Gastrocnemius medialis (tissue), 4 donors: Measurements from ENCODE around the gene LIN7C.

Experiments
- POLR2A ChIP-seq, 2 donors: fragments of 450-650 bp; IDR thresholded peaks; one replicate each; pipeline ENCODE4 v1.6.1; 2017; ENCODE audit warnings: antibody characterized with exemption in 2 of 2, mild to moderate bottlenecking in 2 of 2, moderate library complexity in 2 of 2
- TF ChIP-seq, protein P1 (sequence below), 5 experiments: fragments of 450-650 bp in 3 of 5; fragments of 200-600 bp in 2 of 5; sonication (generic) in 2 of 5; IDR thresholded peaks in 4 of 5; conservative IDR thresholded peaks in 1 of 5; 1 replicate in 4 of 5; 2 replicates in 1 of 5; pipeline ENCODE4 v1.5.1; 2016 to 2019; ENCODE audit warnings: antibody characterized with exemption in 5 of 5, mild to moderate bottlenecking in 3 of 5, moderate library complexity in 3 of 5

DNA sequence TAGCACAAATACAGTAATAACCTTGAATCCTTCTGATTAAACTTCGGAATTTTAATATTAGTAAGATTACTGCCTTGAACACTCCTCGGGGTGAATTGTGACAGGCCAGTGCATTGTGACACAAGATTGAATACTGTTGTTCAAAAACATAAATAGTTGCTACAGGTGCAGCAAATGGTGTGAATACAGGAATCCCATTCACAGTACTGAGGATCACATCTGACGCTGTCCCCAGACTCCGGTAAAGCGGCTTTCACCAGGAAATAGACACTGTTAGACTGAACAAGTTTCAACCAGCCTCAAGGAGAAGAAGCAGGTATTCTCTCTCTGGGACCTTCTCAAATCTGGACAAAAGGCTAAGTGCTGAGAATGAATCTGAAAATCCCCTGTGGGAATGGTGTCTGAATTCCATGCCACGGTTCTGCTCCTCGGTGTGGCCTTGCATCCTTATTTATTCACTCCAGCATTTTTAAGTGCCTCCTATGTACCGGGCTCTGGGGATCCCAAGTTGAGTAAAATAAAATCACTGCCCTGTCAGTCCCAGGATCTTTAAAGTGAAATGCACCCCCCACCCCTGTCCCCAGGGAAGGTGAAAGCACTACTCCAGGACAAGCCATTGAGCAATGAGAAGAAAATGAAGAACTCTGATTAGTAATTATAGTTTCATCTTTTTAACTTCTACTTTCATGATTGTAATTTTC lies 37.4 kb downstream of the LIN7C start:
- TF ChIP-seq, protein P1, sequence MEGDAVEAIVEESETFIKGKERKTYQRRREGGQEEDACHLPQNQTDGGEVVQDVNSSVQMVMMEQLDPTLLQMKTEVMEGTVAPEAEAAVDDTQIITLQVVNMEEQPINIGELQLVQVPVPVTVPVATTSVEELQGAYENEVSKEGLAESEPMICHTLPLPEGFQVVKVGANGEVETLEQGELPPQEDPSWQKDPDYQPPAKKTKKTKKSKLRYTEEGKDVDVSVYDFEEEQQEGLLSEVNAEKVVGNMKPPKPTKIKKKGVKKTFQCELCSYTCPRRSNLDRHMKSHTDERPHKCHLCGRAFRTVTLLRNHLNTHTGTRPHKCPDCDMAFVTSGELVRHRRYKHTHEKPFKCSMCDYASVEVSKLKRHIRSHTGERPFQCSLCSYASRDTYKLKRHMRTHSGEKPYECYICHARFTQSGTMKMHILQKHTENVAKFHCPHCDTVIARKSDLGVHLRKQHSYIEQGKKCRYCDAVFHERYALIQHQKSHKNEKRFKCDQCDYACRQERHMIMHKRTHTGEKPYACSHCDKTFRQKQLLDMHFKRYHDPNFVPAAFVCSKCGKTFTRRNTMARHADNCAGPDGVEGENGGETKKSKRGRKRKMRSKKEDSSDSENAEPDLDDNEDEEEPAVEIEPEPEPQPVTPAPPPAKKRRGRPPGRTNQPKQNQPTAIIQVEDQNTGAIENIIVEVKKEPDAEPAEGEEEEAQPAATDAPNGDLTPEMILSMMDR (IDR thresholded peaks at IDR 0.05 in 4 of 5, conservative IDR thresholded peaks at IDR 0.05 in 1 of 5), result no peak
- TF ChIP-seq POLR2A (IDR thresholded peaks at IDR 0.05), result no peak
